GM12872 (cell line): ENCODE measurements around the gene STRIT1.

ENCODE experiments used
- CTCF ChIP-seq: IDR thresholded peaks from 3 replicates; pipeline ENCODE4 v1.5.1; 2011; ENCODE audit warnings: low read depth, mild to moderate bottlenecking, low read length, moderate library complexity; ENCODE audit not compliant: insufficient read depth

The STRIT1 gene

GRCh38 chr3:155283092-155284056, 10.1 kb downstream of the STRIT1 start:
- TF ChIP-seq CTCF, result no peak

DNA sequence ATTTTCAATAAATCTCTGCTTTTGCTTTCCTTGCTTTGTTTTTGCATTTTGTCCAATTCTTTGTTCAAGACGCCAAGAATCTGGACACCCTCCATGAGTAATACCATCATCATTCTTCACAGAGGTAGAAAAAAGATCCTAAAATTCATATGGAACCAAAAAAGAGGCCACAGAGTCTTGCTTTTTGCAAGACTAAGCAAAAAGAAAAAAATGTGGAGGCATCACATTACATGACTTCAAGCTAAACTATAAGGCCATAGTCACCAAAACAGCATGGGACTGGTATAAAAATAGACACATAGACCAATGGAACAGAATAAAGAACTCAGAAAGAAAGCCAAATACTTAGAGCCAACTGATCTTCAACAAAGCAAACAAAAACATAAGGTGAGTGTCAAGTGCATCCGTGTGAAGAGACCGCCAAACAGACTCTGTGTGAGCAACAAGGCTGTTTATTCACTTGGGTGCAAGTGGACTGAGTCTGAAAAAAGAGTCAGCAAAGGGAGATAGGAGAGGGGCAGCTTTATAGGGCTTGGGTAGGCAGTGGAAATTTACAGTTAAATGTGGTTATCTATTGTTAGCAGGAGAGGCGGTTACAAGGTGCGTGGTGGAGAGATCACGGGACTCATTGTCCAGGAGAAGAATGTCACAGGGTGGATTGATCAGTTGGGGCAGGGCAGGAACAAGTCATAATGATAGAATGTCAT, 10.9 kb downstream of the STRIT1 start:
- TF ChIP-seq CTCF, result no peak

- TF ChIP-seq CTCF, result no peak
These were observed 11.6 kb downstream of the STRIT1 start for GRCh38 chr3:155281912-155282311.

GRCh38 chr3:155271343-155271613, 22.2 kb downstream of the STRIT1 start:
- no peak for TF ChIP-seq CTCF

GRCh38 chr3:155270485-155271342, 22.8 kb downstream of the STRIT1 start:
- no peak for TF ChIP-seq CTCF

DNA sequence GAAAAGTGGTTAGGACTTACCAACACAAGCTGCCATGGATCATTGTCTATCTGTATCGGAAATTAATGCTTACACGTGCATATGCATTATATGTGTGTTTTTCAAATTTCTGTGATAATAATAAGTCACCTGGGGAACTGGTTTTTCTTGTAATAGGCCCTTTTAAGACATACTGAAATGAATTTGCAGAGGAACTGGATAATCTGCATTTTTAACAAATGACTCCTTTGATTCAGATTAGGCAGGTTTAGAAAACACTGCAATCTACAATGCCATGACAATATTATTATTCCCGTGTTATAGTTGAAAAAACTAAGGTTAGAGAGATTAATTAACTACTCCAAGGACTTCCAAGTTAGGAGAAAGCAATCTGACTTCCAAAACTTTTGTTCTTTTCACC, 23.4 kb downstream of the STRIT1 start:
- TF ChIP-seq CTCF, result no peak

DNA sequence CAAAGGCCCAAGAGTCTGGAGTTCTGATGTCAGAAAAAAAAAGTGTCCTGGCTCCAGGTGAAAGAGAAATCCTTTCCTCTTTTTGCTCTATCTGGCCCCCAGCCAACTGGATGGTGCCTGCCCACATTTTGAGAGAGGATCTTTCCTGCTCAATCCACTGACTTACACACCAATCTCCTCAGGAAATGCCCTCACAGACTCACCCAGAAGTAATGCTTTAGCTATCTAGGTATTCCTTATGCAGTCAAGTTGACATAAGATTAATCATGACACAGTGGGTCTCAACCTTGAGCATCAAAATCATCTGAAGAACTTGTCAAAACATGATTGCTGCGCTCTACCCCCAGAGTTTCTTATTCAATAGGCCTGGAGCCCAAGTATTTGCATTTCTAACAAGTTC, 31.2 kb downstream of the STRIT1 start:
- no peak for TF ChIP-seq CTCF
